ENCODE data around the gene CPED1. TPM values are rescaled to one million over a fixed set of nuclear protein-coding genes. Genes with fewer than 3 reads are reported as not detected.

CPED1 gene
- total and polyA plus RNA-seq, 2 experiments from 2014 or later: 0.17 to 0.47 TPM

Small RNA genes within 50 kb of the gene (small RNA-seq; reads per million reads assigned to genes)
- gene HMGN1P18 (ENCODE audit: low replicate concordance) (not detected), gene RNA5SP240 (ENCODE audit: low replicate concordance) (not detected), gene RNA5SP241 (ENCODE audit: low replicate concordance) (not detected), gene RNU6-517P (ENCODE audit: low replicate concordance) (not detected)

Other genes starting within 250 kb of the CPED1 start
- gene TSPAN12, start 130.6 kb upstream of the CPED1 start, total RNA-seq (2014; rRNA removed; shearing (Covaris generic)): 11.7 and 14.7 TPM in 2 replicates
- 9.7 TPM in 2 replicates for gene TSPAN12, start 130.6 kb upstream of the CPED1 start, polyA plus RNA-seq (2016; fragmentation: Nextera tagmentation; extraction: Ambion mirVana)
- gene ING3, start 37.9 kb upstream of the CPED1 start, total RNA-seq (2014; rRNA removed; shearing (Covaris generic)): 17.8 and 32.0 TPM in 2 replicates
- 20.7 and 26.2 TPM in 2 replicates for gene ING3, start 37.9 kb upstream of the CPED1 start, polyA plus RNA-seq (2016; fragmentation: Nextera tagmentation; extraction: Ambion mirVana)

All from GM23338 (cell line).